RPMI7951 (cell line): ENCODE measurements around the gene CHMP2B. TPM values are rescaled to one million over a fixed set of nuclear protein-coding genes. Genes with fewer than 3 reads are reported as not detected.
A peak's percentile ranks its signal among the peaks of the same experiment; 100 is the strongest.
"Not testable (repeated sequence)": the region's sequence is repeated elsewhere in the genome, so short reads cannot be mapped to it uniquely, and the experiment has no call there.

Experiments
- DNase-seq: peaks from one replicate; pipeline ENCODE4 v3.0.0-alpha.2; 2012; ENCODE audit warnings: low read depth
- total RNA-seq: library from RNA; depleted of rRNA; stranded (reverse); fragments of >200 nt; shearing (Covaris generic); gene quantifications from 2 replicates; pipeline ENCODE4 v1.2.3, GENCODE V29; 2014

The CHMP2B gene
- total RNA-seq, 1 experiment from 2014 or later: 31.2 TPM

DNA sequence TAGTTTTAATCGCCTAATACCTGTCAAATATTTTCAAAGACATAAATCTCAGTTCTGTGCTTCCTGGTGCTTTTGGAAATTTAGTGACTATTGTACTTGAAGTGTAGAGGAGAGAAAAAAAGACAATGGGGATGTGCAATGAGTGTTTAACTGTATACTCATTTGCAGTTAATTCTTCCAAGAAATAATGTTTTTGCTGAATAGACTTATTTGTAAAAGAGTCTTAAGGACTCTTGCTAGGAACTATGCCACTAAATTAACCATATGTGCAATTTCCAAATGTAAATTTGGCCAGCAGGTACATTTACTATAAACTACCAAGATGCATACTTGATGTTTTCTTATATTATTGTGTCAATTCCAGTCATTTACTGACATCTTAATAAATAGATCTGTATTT lies 2.0 kb downstream of the CHMP2B start:
- DNase-seq: no peak

DNA sequence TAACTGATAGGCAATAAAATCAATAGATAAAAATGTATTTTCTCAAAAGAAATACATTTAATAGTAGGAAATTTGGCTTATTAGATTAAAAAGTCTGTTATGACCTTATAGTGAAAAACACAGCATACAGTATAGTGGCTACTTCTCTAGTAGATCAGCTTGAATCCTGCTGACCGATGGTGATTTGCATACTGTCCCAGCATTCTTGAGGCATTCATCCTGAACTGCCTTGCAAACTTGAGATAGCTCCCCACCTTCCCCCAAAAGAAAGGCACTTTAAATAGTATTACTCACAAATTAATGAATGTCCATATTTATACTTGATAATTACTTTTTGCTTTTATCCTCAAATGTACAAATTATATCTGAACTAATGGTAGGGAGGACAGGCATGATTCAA lies 6.7 kb downstream of the CHMP2B start:
- DNase-seq: no peak

DNA sequence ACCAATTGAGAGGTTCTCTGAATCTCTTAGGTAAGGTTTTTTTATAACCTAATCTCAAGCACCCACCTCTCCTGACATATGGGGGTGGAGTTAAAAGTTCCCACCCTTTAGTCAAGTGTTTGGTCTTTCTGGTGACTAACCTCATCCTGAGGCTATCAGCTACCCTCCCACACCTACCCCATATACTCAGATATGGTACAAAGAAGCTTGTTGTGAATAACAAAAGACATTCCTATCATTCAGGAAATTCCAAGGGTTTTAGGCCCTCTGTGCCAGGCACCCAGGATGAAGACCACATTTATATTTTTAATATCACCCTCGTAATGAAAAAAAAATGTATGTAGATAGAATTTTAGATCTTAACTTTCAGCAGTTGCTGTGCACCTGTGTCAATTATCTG lies 9.0 kb downstream of the CHMP2B start:
- DNase-seq: no peak

DNA sequence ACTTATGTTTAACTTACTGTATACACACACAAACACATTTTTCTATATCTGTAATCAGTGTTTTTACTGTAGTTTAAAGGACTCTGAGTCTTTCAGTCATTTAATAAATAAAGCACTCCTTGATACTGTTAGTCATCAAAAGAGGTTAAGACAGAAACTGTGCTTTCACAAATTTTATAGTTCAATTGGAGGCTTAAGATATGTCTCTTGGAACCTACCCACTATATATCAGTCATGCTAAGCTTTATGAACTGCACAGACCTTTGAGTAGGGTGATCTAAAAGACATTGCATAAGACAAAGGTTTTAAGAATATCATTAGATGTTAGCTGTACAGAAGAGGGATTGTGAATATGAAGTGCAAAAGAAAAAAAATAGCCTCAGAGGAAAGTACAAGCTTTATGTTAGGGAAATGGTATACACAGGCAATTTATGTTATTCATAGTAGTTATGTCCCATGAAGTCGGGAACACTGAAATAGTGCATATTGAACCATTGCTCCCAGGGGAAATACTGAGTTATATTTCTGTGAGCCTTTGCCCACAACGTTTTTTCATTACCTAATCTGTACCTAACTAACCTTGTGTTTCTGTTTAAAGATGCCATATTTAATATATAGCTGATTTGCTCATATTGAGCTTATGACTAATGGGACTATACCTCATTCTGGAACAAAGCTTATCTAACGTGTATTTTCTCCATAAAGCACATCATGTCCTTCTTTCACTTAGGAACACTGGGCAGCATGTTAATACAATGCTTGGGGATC lies 19.7 kb downstream of the CHMP2B start:
- DNase-seq: no peak

DNA sequence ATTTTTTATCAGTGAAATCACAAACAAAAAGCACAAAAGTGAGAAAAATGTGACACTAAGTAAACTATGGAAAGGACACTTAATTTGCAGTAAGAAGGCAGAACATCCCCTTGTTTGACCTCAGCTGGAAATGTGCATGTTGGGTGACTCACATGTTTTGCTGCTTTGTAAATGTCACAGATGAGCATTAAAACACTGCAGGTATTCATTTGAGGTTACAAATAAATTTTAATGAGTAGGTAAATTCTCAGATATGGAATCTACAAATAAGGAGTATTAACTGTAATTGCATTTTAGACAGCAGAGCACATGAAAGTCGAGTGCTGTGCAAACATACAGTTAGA lies 20.3 kb downstream of the CHMP2B start:
- DNase-seq: no peak

DNA sequence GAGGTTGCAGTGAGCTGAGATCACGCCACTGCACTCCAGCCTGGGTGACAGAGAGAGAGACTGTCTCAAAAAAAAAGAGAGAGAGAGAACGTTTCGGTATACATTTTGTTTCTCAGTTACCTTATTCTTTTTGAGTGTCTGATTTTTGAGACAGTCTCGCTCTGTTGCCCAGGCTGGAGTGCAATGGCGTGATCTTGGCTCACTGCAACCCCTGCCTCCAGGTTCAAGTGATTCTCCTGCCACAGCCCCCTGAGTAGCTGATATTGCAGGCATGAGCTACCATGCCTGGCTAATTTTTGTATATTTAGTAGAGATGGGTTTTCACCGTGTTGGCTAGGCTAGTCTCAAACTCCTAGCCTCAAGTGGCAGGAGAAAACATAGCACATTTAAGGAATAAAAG lies 21.1 kb downstream of the CHMP2B start:
- not testable (repeated sequence) for DNase-seq

DNA sequence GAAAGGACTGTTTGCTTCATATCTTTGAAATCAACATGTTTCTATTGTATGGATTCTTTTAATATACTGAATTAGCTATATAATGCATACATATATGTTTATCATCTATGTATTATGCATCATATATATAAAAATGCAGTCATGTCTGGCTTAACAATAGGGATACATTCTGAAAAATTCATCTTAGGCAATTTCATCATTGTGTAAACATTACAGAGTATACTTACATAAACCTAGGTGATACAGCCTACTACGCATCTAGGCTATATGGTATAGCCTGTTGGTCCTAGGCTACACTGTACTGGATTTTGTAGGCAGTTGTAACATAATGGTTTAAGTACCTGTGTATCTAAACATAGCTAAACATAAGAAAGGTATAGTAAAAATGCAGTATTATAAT lies 21.7 kb downstream of the CHMP2B start:
- no peak for DNase-seq

DNA sequence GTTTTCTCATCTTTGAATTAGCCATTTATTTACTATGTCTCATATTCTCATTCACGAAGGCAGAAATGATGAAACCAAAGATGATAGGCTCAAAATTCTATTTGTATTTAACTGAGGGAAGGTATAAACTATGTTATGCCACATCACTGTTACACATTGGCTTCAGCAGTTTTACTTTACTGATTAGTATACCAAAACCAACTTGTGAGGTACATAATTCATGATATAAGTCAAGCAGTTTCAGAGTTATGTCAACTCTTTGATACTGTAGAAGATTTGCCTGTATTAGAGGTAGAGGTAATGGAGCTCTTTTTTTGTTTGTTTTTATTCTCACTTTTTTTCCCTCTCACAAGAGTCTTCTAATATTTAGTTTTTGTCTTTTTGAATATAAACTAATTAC lies 22.9 kb downstream of the CHMP2B start:
- DNase-seq: no peak

DNA sequence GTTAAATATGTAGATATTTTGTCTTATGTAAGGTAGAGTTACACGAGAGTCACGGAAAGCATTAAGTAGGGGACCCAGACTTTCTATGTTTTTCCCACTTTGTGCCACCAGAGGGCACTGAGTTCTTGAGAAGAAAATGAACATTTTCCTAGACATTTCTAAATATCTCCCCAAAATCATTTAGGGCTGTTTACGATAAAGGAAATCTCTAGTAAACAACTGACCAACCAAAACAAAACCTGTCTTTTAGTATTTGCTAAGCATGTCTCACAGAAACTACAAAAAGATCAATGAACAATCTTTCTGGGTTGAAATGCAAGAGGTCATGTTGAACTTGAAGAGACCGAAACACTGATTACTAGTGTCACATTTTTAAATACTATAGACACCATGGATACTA lies 33.2 kb downstream of the CHMP2B start:
- peak; percentile 60 for DNase-seq

DNA sequence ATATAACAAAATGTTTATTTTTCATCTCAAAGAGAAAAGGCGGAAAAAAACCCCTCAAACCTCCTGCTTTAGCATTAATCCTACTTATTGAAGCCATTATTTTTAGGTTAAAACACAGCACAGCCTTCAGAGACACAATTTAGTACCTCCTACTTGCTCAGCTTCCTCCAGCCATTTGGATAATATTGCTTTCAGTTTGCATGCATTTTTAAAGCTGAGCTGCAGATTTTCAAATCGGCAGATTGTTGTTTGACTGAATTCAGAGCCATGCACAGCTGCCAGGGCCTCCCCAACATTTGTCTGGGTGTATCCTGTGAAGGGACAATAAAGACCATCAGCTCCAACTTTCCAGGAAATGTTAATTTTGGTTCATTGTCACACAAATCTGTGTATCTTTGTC lies 34.8 kb downstream of the CHMP2B start:
- DNase-seq: no peak

DNA sequence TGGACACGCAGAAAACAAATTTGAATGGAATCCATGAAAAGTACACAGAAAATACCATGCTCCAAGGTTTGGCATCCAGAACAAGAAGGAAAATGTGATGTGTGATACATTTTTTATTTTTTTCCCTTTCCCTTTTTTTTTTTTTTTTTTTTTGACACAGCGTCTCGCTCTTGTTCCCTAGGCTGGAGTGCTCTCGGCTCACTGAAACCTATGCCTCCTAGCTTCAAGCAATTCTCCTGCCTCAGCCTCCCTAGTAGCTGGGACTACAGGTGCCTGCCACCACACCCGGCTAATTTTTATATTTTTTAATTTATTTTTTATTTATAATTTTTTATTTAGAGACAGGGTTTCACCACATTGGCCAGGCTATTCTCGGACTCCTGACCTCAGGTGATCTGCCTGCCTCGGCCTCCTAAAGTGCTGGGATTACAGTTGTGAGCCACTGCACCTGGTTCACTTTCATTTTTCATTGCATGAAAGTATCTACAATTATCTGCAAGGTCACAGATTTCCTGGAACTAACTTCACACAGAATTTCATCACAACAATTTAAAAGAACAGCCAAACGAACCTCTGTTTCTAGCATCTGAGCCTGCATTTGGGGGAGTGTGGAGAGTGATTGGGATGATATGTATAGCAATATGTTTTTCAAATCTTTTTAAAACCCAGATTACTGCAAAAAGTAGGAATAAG lies 41.0 kb downstream of the CHMP2B start:
- no peak for DNase-seq

DNA sequence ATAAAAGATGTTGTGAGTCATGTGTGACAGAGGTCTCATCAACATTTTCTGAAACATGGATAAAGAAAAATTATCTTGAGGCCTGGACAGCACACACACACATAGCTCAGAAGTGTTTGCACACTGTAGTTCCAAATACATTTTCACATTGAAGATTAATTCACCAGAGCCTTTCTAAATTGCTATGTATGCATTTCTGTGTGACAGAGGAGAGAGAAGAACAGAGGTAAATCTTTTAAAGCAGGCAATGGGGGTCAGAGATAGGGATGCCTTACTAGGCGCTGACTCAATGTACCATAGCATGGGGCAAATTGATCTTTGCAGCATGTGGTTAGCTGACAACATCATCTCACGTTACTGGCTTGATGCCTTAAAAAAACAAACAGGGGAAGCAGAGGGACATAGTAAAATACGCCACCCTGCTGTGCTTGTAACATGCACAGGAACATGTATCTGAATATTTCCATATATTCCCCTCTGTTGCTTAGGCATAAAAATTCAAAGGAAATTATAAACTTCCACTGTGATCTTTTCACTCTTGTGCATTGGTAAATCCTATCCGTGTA lies 41.6 kb downstream of the CHMP2B start:
- no peak for DNase-seq

DNA sequence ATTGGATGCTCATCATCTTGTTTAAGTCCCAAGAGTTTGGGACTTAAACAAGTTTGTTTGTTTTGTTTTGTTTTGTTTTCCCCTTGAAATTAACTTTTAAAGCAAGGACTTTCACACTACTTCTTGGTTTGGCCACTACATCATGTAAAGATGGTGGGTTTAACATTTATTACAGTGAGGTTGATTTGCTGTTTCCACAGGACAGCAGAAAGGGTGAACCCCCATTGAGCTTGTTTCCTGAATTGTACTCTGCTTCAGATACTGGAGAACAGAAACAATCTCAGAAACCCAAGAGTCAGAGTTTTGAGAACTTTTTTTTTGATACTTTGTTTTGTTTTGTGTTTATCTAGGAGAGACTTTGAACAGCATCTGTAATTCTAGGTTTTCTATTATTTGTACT lies 42.6 kb downstream of the CHMP2B start:
- no peak for DNase-seq

DNA sequence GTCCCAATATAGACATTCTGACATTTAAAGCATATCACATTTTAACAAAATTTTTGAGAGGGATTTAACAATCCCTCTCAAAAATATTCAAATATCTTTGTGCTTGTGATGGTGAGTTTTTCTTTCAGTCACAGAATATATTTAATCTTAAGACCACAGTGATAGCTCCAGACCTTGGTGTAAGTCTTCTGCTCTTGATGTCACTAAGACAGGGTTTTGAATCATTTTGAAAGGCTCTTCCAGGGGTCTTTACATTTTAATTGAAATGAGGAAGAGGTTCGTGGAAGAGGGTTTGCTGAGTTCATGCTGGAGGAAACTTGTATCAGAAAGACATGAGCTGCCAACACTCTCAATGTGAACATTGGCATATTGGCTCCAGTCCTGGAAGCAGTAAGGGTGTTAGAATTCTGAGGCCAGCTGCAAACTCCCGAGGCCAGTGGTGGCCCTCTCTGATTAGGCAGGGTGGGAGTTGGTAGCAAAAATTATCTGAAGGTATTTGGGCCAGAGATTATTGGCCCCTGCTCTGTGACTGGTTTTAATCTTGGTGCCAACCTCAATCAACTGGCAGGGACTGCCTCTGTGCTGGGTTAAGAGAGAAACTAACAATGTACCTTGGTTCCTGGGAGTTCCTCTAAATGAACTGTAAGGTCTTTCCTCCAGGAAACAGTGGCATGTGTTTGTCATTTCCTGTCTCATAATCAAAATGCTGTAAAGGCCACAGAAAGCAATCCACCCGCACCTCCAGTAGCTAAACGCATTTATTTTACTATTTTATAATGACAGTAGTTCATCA lies 44.0 kb downstream of the CHMP2B start:
- DNase-seq: peak; percentile 6

DNA sequence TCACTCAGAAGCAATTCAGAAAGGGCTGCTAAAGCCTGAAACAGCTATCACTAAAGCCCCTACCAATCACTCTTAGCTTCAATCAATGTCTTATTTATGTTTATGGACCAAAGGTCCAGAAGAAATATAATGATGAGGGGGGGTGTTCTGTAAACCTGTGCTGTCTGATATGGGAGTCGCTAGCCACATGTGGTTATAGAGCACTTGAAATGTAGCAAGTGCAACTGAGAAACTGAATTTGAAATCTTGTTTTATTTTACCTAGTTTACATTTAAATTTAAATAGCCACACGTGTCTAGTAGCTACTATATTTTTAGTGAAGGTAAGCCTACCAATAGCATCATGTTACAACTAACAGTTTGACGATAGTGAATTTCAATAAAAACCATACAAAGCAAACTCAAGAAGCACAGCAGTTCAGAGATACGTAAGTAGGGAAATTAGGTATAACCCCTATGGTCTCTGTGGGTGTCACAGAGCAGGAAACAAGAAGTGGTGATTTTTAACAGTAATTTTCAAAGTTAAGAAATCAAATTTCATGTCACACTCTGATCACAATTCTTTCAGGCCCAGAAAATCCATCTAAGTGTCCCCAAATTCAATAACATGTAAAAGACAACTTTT lies 45.7 kb downstream of the CHMP2B start:
- DNase-seq: no peak

DNA sequence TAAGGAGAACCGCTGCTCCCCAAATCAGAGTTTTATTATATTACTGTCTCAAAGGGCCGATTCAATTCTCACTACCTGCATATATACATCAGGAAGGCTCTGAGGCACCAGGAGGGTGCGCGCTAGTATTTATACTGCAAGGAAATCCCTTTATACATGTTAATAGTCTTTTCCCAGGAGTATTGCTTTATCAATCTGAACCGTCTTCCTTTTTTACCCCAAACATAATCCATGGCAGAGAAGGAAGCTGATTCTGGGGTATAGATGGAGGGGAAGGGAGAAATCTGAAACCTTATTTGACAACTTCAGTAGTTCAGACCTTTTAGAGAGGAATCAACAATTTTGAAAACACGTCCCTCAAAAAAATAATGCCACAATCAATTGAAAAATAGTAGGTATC lies 49.4 kb downstream of the CHMP2B start, which contains the start of gene POU1F1:
POU1F1 (minus strand) TSS at position 101 of the 400 bp plus-strand sequence. CDS start 122 bp downstream, outside the sequence.
- DNase-seq: no peak

DNA sequence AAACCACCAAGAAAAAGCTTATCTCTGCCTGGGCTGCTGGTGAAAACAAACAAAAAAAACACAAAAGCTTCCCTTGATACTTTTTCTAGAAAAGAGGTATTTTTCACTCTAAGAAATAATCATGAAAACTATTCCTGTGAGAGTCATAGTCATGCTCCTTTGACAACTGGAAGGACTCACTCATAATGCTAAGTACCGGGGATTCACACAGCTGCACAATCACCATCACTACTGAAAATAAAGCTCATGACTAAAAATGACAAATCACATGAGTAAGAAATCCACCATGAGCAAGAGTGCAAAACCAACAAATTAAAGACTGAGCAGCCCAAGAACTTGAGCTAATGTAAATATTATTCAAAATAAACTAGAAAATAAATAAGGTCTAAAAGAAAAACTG lies 59.9 kb downstream of the CHMP2B start:
- DNase-seq: peak; percentile 6

DNA sequence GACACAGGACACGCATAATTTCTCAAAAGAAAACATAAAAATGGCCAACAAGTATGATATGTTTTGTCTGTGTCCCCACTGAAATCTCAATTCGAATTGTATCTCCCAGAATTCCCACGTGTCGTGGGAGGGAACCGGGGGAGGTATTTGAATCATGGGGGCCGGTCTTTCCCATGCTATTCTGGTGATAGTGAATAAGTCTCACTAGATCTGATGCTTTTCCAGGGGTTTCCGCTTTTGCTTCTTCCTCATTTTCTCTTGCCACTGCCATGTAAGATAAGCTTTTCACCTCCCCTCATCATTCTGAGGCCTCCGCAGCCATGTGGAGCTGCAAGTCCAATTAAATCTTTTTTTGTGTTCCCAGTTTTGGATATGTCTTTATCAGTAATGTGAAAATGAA lies 61.3 kb downstream of the CHMP2B start:
- no peak for DNase-seq

DNA sequence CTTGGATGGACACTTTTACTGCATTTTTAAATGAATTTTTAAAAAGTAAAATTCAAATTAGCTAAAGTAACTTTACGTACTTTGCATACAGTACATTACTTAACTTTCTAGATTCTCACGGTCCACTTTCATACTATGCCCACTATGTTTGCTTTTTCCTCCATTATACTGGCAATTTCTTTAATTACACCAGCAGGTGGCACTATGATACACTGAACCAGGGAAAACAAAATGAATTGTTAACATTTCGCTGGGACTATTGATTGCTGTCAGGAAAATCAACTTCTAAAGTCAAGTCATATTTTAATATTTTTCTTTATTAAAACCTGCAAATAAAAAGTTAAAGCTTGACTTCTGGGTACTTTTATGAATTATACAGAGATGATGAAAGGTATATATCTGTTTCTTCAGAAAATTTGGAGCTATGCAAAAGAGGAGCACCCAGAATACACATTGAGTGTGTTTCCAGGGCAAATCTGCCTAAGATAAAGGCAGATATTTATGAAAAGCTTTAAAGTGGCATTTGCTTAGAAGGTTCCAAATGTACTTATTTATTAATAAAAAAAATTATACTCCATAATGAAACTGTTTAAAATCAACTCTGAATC lies 71.1 kb downstream of the CHMP2B start:
- DNase-seq: peak; percentile 47

DNA sequence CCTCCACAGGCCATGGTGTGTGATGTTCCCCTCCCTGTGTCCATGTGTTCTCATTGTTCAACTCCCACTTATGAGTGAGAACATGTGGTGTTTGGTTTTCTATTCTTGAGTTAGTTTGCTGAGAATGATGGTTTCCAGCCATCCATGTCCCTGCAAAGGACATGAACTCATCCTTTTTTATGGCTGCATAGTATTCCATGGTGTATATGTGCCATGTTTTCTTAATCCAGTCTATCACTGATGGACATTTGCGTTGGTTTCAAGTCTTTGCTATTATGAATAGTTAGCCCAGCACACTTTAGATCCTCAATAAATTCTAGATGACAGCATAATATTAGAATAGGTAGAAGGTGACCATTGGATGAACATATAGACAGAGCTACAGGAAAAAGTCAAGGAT lies 77.9 kb downstream of the CHMP2B start:
- DNase-seq: not testable (repeated sequence)
